Activated CD4-positive, CD25-positive, alpha-beta regulatory T cell treated with anti-CD3 and anti-CD28 coated beads, Interleukin-2, amount 50 U/mL, for 24 hours (primary cell): ENCODE data around the gene TRPT1.

ENCODE experiments used
- ATAC-seq, 2 donors: fragments of 150-1000 bp; cut with Tn5 transposase; one replicate each; pipeline ENCODE4 v1.10.0; 2021; ENCODE audit warnings: mild to moderate bottlenecking in 1 of 2, moderate library complexity in 1 of 2

TRPT1 gene

GRCh38 chr11:64206457-64207255 lies 19.3 kb downstream of the TRPT1 start, which contains the start of gene FERMT3:
Gene FERMT3 (plus strand): TSS chr11:64206721. CDS start chr11:64207365, 644 bp downstream.
- ATAC-seq, result peak; percentile 42 to 44

DNA sequence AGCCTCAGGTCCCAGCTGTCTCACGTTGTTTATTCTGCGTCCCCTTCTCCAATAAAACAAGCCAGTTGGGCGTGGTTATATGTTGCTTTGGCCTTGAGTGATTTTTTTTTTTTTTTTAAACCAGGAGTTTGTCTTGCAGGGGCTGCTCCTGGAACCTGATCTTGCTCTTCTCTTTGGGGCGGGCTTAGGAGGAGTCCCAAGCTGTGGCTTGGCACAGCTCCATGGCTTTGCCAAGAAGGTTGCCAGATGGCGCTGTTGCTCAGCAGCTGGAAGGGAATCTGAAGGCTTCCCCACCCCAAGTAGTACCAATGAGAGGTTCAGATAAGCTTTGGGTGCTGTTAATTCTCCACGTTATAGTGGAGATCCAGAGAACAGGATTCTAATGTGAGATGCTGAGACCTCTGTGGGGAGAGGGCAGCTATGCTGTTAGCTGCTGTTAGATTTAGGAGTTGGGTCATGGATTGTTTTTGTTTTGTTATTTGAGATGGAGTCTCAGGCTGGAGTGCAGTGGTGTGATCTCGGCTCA lies 21.5 kb downstream of the TRPT1 start:
- ATAC-seq, result peak in 1 of 2 donors; percentile 15

GRCh38 chr11:64204080-64204440 lies 21.9 kb downstream of the TRPT1 start:
- no peak for ATAC-seq

- no peak for ATAC-seq
These were observed 22.4 kb downstream of the TRPT1 start for GRCh38 chr11:64203421-64204079.

- ATAC-seq, result no peak
These were observed 23.0 kb downstream of the TRPT1 start for GRCh38 chr11:64202992-64203391.

GRCh38 chr11:64201543-64201942 lies 24.4 kb downstream of the TRPT1 start:
- ATAC-seq, result no peak

GRCh38 chr11:64198511-64198910 lies 27.5 kb downstream of the TRPT1 start:
- ATAC-seq, result no peak

GRCh38 chr11:64196626-64197025 lies 29.4 kb downstream of the TRPT1 start:
- no peak for ATAC-seq

DNA sequence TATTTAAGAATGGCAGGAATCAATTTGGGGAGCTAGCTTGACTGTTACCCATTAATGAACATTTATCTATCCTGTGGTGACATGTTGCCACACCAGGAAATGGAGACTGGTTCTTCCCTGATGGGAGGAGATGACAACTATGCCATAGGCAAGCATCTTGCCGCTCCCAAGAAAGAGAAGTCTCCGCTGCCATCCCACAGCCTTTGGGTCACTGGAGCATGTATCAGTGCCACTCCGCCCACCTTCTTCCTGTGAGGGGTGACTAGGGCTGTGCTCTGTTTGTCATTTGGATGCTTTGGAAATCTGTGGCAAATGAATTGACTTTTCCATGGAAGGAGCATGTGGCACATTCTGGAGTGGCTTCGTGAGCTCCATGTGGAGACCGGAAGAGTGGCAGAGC lies 33.6 kb downstream of the TRPT1 start:
- no peak for ATAC-seq

DNA sequence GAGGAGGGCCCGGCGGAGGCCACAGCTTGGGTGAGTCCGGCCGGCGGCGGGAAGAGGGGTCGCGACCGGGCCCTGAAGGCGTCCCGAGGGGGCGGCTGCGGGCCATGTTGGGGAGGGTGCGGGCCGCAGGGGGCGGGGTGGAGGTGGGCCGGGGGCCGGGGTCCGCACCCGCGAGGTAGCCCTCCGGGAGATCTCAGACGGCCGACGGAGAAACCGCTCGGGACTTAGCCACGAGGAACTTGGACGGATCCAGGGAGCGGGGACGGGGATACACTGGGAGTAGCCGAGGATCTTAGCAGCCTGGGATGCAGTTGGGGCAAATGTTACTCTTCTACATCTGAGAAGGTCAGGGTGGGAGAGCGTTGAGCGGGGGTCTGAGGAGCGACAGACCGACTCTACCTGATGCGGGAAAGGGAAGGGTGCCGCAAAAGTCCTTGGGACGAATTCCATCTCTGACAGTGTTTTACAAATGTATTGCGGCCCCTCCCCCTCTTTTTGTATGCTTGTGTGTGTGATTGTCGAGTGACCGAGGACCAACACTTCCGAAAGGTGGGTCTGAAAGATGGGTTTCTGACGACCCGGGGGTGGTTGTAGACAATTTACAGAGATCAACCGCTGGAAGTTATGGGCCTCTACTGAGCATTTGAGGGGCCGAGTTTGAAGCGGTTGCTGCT lies 39.4 kb downstream of the TRPT1 start:
- no peak for ATAC-seq

GRCh38 chr11:64185693-64186491 lies 40.1 kb downstream of the TRPT1 start, which contains the start of gene STIP1:
Gene STIP1 (plus strand): TSS chr11:64186171. CDS start chr11:64186262, 91 bp downstream.
- peak; percentile 88 to 90 for ATAC-seq

GRCh38 chr11:64185175-64185692 lies 40.8 kb downstream of the TRPT1 start:
- ATAC-seq, result no peak

- no peak for ATAC-seq
These were observed 42.1 kb downstream of the TRPT1 start for GRCh38 chr11:64183890-64184289.

DNA sequence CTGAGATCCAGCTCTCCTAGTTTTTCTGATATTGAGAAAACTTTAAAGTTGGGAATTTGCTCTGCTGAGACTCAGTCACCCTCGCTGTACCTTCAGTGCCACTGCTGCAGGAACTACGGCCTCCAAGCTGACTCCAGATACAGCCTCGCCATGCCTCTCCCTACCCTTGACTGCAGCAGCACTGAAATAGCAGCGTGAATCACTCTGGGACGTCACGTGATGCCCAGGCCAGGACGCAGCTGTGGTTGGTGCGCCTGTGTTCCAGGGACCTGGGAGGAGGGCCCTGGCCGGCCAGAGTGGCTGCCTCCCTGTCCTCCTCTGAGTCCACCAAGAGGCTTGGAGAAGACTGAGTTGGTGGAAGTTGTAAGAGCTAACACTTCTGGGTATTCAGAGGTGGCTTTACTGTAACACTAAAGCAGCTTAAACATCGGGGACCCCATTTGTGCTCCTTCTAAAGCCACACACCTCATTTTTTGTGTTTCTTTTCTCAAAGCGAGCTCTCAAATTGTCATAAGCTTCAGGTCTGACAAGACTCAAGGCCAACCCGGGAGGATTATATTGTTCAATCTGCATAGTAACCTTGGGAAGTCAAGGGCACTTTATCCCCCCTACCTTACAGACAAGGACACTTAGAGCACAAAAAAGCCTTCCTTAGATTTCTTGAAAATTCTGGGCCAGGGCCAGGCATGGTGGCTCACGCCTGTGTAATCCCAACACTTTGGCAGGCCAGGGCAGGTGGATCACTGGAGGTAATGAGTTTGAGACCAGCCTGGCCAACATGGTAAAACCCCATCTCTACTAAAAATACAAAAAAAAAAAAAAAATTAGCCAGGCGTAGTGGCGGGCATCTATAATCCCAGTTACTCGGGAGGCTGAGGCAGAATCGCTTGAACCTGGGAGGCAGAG lies 44.2 kb downstream of the TRPT1 start:
- ATAC-seq, result no peak

DNA sequence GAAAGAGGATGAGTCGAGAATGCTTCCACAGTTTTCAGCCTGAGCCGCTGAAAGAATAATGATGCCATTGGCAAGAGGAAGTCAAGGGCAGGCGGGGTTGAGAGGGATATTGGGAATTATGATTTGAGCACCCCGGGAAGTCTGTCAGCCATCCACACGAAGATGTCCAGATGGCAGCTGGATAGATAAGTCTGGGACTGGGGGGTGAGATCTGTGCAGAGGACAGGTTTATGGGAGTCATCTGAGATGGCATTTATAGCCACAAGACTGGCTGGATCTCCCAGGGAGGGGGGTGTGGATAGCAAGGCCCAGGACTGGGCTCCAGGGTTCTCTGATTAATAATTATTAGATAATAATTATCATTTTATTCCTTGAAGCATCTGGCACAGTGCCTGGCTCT lies 45.1 kb downstream of the TRPT1 start:
- ATAC-seq, result no peak

GRCh38 chr11:64178951-64179639 lies 46.9 kb downstream of the TRPT1 start:
- no peak for ATAC-seq

DNA sequence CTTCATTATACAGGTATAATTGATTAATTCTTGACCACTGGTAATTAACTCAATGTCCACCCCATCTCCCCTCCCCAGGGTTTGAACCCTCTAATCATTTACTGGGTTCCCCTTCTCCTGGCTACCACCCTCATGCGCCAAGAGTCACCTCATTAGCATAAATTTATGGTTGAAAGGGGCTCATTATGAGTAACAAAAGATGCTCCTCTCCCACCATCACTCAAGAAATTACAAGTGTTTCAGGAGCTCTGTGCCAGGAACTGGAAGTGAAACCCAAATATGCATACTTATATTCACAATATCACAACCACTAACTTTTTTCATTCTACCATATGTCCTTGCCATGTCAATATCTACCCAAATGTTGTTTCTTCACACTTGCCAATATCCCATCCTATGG lies 47.8 kb downstream of the TRPT1 start:
- peak in 1 of 2 donors; percentile 18 for ATAC-seq

- no peak for ATAC-seq
These were observed 49.2 kb downstream of the TRPT1 start for GRCh38 chr11:64176751-64177150.
